GM18907 (cell line): Measurements from ENCODE around the gene NNMT.

Experiments used
- ATAC-seq: cut with Tn5 transposase; IDR thresholded peaks from one replicate; pipeline ENCODE4 v1.9.1; 2021; ENCODE audit warnings: mild to moderate bottlenecking, moderate library complexity; ENCODE audit not compliant: unreplicated experiment

Gene NNMT

DNA sequence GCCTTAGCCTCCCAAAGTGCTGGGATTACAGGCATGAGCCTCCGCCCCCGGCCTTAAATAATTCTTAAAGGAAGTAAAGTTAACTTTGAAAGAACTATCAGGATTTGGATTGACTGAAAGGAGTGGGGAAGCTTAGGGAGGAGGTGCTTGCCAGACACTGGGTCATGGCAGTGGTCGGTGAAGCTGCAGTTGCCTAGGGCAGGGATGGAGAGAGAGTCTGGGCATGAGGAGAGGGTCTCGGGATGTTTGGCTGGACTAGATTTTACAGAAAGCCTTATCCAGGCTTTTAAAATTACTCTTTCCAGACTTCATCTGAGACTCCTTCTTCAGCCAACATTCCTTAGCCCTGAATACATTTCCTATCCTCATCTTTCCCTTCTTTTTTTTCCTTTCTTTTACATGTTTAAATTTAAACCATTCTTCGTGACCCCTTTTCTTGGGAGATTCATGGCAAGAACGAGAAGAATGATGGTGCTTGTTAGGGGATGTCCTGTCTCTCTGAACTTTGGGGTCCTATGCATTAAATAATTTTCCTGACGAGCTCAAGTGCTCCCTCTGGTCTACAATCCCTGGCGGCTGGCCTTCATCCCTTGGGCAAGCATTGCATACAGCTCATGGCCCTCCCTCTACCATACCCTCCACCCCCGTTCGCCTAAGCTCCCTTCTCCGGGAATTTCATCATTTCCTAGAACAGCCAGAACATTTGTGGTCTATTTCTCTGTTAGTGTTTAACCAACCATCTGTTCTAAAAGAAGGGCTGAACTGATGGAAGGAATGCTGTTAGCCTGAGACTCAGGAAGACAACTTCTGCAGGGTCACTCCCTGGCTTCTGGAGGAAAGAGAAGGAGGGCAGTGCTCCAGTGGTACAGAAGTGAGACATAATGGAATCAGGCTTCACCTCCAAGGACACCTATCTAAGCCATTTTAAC, at the start of gene NNMT:
NNMT (plus strand) TSS at position 724 of the 929 bp plus-strand sequence; CDS start at position 882, 158 bp downstream.
- ATAC-seq: no peak

DNA sequence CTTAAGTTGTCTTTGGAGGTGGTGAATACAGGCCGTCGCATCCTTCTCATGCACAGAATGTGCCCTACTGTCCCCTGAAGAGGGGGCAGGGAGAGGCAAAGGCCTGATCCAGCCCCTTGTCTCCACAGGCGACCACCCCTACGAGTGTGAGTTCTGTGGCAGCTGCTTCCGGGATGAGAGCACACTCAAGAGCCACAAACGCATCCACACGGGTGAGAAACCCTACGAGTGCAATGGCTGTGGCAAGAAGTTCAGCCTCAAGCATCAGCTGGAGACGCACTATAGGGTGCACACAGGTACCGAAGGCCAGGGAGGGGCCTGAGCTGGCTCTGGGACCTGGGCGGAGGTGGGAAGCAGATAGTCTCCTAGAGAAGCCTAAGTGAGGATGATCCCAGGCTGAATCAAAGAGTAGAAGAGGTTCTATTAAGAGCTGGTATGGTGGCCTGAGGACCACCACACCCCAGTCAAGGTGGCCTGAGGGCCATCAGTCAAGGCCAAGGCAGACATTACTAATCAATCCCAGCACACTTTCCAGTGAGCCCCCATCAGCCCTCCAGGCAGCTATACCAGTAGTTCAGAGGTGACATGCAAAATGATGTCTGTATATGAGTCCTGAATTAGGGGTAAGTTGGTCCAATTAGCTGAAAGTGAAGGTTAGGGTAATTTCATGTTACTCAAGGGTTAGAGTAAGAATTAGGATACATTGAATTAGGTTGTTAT, 49.0 kb upstream of the NNMT start:
- ATAC-seq: no peak

DNA sequence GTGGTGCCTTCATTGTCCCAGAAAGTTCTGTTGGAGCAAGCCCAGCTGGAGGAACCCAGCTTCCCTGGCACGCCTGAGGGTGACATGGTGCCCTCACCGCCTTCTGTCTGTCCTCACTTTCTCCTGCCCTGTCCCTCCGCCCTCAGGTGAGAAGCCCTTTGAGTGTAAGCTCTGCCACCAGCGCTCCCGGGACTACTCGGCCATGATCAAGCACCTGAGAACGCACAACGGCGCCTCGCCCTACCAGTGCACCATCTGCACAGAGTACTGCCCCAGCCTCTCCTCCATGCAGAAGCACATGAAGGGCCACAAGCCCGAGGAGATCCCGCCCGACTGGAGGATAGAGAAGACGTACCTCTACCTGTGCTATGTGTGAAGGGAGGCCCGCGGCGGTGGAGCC, 46.0 kb upstream of the NNMT start:
- no peak for ATAC-seq

DNA sequence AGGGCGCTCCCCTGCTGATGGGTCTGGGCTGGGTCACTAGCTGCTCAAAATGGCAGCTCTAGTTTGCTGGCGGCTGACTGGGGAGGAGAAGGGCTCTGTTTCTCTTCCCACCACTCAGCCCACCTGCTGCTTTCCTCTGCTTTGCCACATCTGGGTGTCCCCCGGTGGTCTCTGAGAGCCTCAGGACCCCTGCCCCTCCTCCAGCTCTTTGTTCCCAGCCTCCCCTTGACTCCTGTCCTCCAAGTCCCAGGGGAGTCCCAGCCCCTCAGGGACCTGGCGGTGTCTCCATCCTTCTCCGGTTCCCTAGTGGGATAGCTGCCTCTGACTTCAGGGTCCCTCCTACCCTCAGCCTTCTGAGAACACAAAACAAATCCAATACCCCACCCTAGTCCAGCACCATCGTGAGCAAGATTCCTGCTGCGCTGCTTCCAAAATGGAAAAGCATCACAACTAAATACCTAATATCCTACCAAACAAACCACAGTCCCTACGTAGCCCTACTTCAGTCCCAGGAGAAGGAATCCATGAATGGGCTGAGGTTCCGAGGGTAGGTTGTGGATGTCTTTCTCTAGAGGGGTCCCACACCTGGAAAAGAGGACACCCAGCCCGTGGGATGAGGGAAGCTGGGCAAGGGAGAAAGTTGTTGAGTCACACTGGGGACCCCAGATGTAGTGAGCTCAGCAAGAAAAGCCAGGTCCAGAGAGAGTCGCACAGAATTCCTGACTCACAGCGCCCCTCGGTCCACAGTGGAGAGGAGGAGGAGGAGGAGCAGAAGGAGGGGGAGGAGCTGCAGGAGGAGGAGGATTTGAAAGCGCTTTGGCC, 45.0 kb upstream of the NNMT start:
- no peak for ATAC-seq

DNA sequence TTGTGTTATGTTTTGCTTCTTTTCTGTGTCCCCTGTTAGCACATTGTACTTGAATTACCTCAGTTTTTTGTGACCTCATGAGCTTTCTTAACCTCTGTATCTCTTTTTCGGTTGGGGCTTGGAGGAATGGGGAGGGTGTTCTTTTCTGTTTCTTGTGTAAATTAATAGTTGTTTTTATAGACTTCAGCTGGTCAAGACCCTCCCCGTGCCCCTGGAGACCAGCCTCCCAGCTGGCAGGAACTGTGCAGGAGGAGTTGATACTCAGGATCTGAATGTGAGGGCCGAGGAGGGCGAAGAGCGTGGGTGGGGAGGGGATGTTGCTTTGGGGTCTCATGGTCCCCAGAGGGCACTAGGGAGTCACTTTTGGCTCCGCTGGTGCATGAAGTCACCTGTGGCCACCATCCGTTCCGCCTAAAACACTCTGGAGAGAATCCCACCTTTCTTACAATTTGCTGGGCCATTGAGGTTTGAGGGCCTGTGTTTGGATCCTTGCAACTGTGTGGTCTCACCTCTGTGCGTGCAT, 44.3 kb upstream of the NNMT start:
- no peak for ATAC-seq

DNA sequence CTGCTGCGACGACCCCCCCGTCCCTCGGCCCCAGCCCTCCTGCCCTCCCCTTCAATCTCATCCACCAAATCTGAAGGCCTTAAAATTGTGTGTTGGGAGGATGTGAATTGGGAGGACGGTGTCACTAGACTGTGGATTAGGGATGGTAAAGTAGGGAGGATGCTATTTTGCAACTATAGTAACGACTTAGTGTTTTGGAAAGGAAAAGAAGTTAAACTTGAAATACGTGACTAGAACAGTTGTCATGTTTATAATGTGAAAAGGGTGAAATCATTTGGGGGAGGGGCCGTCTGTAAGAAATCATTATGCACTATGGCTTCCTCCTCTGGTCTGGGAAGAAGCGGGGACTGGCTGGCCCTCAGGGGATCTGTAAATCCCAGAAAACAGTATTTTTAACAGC, 43.4 kb upstream of the NNMT start:
- ATAC-seq: no peak

DNA sequence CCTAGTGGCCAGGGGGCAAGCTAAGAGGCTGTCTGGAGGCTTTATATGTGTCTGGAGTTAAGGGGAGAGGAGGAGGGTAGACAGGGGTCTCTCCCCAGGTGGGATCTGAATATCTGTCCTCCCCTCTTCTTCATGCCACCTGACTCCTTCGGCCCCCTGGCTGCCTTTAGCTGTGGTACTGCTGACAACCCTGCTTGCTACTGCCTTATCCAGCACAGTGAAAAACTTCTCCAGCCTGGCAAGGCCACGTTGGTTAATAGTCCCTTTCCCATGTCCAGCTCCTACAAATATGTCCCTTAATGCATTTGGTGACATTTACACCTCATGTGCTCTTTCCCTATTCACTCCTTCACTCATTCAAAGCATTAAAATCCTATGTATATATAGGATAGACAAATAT, 42.4 kb upstream of the NNMT start:
- ATAC-seq: no peak

DNA sequence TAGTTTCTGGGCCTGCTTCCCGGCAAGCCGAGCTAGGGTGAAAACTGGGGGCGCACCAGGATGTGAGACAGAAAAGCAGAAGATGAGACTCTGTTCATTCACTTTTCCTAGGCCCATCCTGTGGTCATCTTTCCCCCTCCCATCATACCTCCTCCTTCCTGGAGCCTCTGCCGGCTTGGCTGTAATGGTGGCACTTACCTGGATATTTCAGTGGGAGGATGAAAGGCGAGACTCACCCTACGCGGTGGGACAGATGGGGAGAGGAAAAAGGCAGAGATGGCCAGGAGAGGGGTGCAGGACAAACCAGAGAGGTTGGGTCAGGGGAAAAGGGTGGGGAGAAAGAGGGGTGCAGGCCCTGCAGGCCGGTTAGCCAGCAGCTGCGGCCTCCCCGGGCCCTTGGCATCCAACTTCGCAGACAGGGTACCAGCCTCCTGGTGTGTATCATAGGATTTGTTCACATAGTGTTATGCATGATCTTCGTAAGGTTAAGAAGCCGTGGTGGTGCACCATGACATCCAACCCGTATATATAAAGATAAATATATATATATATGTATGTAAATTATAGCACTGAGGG, 41.5 kb upstream of the NNMT start:
- ATAC-seq: no peak

DNA sequence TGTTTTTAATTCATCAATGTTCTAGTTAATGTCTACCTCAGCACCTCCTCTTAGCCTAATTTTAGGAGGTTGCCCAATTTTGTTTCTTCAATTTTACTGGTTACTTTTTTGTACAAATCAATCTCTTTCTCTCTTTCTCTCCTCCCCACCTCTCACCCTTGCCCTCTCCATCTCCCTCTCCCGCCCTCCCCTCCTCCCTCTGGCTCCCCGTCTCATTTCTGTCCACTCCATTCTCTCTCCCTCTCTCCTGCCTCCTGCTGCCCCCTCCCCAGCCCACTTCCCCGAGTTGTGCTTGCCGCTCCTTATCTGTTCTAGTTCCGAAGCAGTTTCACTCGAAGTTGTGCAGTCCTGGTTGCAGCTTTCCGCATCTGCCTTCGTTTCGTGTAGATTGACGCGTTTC, 40.9 kb upstream of the NNMT start:
- ATAC-seq: no peak

DNA sequence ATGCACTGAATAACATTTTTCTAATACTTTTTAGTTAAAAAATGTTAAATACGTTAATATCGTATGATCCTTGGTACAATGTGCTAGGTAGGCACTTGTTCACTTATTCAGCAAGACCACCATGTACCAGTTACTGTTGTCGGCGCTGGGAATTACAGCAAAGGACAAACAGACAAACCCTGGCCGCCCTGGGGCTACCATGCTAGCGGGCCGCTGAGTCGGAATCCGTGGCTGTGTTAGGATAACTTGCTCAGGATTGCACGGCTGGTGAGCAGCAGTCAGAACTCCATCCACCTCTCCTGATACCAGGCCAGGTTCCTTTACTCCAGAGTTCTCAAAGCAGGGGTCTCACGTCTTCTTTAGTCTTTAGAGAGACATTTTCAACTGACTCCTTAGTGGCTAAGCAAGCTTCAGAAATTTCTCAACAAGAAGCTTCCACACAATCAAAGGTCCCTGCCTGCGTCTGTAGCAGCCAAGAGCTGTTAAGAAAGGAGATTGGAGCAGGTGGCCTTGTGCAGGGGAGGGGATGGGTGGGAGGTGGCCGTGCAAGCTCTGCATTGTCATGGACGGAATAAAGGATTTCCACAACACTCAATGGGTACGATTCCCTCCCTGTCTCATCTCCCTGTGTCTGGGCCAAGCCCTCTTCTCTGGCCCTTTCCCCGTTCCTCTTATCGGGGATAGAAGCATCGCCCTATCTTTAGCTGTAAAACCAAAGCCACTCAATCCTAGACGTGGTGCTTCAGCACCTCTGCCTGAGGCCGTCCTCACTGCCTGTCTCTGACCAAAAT, 39.8 kb upstream of the NNMT start:
- ATAC-seq: no peak

DNA sequence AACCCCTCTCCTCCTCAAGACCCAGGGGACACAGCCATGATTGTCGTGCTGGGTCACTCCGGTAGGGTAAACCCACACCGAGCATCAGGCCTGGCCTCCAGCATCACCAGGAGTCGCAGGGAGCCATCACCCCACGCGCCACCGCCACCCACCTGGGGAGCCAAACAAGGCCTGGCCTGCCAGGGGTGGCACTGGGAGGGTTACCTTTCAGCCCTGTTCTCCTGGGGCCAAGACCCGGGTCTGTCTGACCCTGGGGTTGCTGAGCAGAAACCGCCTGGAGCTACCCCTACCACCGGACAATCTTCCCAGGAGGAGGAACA, 39.3 kb upstream of the NNMT start:
- no peak for ATAC-seq

DNA sequence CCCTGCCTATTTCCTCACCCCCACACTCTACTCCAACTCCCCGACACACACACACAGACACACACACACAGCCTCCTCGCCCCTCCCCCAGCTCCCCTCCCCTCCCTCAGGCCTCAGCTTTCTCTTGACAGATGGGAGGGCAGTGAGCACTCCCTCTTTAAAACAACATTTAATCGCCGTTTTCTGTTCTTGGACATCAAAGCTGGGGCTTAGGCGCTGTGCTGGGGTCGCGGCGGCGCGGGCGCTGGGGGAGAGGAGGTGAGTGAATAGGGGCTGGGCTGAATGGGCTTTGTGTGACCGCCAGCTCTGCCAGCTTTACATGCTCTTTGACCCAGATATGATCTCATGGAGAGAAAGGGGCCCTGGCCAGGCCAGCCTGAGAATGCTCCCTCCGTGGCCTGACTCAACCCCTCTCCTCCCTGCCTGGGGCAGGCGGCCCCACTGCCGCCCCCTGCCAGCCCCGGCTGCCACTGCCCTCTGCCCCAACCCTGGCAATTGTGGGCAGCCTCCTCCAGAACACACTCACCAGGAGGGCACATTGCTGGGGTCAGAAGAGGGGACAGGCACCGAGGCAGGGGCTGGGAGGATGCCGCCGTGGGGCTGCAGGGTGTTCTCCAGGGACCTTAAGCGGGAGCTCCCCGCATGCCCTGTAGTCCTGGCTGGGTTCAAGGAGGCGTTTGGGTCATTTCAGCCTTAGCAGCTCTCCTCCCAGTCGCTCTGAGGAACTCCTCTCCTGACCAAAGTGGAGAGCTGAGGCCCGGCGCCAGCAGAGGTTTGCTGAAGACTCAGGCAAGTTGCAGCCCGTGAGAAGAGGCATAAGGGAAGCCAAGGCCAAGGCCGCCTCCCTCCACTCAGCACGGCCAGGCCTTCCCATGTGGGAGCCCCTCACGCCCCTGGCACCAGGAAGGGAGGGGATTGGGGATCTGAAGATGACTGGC, 38.3 kb upstream of the NNMT start:
- no peak for ATAC-seq

DNA sequence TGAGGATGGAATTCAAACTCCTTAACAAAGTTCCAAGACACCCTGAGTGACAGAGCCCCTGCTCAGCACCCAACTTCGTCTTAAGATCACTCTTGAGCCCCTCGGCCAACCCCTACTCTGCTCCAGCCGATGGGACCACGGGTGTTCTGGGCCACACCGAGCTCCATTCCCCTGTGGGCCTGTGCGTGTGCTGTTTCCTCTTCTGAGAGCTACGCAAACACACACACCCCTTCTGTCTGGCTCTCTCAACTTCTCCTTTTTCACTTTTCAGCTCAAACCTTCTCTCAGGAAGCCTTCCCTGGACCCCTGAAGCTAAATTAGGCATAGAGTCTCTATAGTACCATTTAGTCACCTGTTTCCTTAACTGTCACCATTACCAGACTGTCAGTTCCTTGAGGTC, 37.5 kb upstream of the NNMT start:
- no peak for ATAC-seq

DNA sequence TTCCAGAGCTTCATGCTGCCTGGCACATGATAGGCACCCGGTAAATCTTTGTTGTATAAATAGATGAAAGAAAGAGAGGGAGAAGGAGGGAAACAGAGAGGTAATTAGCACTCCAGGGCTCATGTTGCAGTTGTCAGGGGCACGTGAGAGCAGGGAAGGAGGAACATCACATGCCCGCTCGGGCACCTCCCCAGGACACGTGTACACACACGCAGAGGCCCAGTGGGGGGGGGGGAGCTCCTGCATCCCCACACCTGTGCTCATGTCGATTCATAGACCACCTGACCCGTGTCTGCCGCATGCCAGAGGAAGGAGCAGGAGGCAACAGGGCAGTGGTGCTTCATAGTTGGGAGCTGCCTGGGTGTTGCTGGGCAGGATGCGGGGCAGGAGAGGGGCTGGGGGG, 37.1 kb upstream of the NNMT start:
- no peak for ATAC-seq

DNA sequence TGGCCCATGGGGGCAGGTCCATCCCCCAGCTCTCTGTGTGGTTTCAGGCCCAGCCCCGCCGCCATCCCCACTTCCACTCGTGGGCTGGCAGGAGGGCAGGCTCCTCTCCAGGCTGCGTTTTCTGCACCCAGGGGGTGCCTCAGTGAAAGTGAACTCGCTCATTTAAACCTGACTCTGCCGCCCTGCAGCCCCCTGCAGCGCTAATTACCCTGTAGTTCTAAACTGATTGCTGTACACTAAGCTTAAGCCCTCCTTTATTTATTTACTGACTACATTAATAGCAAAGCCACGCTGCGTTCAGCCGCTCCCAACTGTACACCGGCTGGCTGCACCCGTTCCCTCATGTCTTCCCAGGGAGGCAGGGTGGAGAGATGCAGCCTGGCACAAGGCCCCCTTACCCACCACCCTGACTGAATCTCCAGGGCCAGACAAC, 36.6 kb upstream of the NNMT start:
- ATAC-seq: no peak

DNA sequence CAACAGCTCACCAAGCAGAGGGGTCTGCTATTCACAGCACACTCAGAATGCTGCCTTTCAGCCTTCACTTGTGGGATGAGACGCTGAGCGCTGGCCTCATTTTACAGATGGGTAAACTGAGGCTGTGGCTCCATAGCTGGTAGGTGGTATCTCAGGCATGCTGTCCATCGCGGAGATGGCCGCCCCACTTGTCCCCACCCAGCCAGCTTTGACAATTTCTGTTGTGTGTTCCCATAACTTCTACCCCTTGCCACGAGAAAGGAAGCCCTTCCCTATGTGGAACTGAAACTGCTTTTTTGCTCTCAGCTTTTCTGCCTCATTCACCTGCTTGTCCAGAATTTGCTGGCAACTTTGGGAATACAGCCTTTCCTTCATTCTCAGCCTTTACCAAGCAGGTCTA, 36.1 kb upstream of the NNMT start:
- no peak for ATAC-seq

DNA sequence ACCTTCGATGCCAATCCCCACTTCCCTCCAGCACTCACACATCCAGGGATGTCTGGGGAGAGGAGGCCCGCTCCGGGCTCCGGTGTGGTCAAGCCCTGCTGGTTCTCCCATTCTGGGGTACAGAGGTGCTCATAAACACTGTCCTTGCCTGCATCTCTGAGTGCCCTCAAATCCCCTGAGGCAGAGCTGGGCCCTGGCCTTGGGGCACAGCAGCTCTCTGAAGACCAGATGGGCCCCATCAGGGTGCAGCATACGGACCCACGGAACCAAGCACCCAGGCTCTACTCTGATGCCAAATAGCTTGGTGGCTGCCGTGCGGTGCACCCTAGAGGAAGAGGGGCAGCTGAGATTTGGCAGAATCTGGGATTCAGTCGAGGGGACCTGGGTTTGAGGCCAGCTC, 35.7 kb upstream of the NNMT start:
- no peak for ATAC-seq

DNA sequence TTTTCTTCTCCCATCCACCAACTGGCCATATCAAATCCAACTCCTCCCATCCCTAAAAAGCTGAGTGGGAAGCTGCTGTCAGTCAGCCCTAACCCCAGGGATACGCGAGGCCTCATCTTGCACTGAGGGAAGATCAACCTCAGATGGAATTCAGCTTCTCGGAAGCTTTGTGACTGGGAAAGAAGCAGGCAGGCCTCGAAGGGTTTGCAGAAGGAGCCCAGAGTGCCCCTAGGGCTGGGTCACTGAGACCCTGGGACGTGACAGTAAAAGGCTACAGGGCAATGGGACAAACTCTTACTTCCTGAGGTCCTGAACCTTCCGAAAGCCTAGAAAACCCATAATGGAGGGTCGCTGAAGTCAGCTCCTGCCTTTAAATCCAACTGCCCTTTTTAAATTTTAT, 34.4 kb upstream of the NNMT start:
- no peak for ATAC-seq
